GM19043 (cell line): ENCODE data around the gene OPCML.

Experiments
- ATAC-seq: cut with Tn5 transposase; IDR thresholded peaks from one replicate; pipeline ENCODE4 v1.9.1; 2021; ENCODE audit warnings: low read depth; ENCODE audit not compliant: unreplicated experiment

OPCML gene

DNA sequence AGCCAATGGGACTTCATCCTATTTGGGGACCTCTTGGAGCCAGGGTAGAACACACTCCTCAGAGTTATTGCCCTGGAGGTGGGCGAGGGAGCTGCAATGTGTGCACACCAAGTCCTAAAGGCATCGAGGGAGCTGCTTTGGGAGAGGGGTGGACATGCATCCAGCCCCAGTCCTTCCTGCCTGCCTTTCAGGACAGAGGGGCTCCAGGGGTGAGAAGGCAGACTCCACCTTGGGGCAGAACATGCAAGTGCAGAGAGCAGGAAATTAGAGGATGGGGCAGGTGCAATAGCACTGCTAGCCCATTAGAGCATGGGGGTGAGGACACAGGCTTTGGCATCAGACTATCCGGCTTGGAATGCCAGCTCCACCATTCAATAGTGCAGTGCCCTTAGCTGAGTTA is 288.5 kb downstream of the OPCML start:
- ATAC-seq: no peak

DNA sequence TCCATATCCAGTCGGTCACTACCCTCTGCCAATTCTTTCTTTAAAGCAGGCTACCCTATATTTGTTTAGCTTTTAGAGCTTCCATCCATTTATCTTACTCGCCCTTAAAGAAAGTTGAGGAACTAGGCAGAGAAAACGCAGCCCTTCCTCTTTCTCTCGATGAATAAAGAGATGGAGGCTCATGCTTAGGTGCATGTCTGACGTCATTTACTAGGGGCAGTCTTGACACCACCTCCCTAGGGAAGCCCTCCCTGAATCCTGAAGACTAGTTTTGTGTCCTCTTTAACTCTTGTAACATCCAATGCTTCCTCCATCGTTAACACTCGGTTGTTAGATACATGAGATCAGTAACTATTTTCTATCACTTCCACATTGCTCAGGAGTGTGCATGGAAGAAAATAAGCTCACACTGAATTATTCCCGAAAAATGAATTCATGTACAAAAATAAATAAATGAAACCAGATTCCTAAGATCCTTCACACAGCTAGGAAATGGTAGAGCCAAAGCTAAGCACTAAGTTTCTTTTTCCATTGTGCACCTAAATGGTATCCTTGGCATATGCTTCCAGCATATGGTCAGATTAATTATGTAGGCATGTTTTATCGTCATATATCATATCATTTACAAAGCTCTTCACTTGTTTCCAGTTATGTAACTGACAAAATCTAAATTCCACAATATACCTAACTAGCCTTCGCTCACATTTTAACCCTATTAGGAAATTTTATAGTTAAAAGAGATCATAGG is 291.2 kb downstream of the OPCML start:
- ATAC-seq: no peak

- ATAC-seq: no peak
Observed at GRCh38 chr11:133239575-133239974, 292.7 kb downstream of the OPCML start.

GRCh38 chr11:133238495-133238894 is 293.8 kb downstream of the OPCML start:
- ATAC-seq: no peak

DNA sequence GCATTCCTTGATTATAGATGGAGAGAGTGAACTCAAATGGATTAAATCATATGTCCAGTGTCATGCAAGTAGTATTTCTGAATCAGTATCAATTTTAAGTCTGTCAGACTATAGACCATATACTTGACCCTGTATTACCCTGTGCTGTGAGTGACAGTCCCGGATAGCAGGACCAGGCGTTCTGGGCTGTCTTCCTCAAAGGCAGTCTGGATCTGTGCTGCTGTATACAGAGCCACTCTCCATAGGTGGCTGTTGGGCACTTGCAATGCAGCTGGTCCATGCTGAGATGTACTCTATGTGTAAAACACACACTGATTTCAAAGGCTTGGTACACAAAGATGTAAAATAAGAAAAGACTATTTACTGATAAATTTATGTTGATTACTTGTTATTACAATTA is 294.3 kb downstream of the OPCML start:
- ATAC-seq: no peak

DNA sequence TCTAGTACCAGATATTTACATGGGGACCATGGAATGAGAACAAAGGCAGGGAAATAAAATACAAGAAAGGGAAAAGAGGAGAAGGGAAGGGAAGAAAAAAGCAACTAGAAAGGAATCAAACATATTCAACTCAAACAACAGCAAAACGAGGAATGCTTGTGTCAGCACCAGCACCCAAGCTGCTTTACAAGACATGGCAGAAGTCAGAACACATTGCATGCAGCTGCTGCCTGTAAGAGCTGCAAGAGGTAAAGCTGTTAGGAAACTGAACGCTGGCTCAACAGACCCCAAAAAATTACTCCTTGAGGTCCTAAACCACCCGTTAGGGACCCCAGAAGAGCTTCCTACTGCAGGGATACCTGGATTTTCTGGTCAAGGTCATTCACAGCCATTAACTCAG is 296.9 kb downstream of the OPCML start:
- no peak for ATAC-seq

GRCh38 chr11:133234883-133235282 is 297.4 kb downstream of the OPCML start:
- ATAC-seq: no peak

GRCh38 chr11:133232665-133233064 is 299.6 kb downstream of the OPCML start:
- ATAC-seq: no peak

DNA sequence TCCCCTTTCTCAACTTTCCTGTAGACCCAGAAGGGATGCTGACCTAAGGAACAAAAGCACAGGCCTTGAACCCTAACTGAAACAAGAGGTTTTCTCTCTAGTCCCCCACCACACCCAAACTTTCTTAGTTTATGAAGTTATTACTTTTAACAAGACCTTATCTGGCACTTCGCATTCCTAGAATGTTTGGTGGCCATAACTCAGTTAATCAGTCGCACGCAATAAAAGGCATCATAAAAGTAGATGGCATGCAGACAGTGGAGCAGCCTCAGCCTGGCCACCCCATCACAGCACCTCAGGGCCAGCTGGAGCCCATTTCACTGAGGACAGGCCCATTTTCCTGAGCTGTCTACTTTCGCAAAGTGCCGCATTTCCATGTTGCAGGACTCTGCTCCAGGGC is 301.9 kb downstream of the OPCML start:
- ATAC-seq: no peak

DNA sequence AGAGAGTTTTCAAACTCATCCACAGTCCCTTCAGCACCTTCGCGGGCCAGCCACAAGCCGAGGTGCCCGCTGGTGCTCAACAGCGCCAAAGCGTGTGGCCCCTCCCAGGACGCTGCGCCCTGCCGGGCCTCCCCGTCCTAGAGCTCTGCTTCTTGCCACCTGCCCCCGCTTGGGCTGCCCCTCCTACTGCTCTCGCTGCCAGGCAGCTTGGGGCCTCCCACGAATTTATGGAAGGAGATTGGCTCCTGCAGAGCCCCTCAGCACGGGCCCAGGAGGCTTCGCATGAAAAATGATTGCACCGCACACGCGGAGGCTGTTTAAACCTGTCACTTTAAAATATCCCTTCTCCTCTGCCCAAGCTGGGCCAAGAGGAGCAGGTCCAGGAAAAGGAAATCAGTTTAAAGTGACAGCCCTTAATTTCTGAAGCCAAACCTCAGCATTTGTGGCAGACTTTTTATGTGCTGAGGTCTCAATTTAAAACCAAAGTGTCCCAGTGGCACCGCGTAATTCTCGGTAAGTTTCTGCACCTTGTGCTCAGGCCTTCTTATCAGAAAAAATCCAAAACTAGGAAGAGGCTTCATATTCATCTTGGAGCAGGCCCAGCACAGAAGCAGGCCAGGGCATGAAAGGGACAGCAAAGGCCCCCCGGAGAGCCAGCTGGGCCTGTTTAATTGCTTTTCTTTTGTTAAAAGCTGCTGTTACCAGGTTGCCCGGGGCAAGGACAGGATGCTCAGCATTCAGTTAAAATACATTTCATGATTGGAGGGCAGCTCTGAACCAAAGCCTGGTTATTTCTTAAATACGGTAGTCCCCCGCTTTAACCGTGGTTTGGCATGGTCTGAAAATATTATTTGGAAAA is 303.6 kb downstream of the OPCML start:
- ATAC-seq: no peak

GRCh38 chr11:133227632-133228111 is 304.6 kb downstream of the OPCML start:
- no peak for ATAC-seq

GRCh38 chr11:133224271-133224670 is 308.0 kb downstream of the OPCML start:
- no peak for ATAC-seq

- no peak for ATAC-seq
Observed at GRCh38 chr11:133222425-133223330, 309.6 kb downstream of the OPCML start.

- ATAC-seq: no peak
Observed at GRCh38 chr11:133219543-133219942, 312.8 kb downstream of the OPCML start.

- no peak for ATAC-seq
Observed at GRCh38 chr11:133216813-133217212, 315.5 kb downstream of the OPCML start.

DNA sequence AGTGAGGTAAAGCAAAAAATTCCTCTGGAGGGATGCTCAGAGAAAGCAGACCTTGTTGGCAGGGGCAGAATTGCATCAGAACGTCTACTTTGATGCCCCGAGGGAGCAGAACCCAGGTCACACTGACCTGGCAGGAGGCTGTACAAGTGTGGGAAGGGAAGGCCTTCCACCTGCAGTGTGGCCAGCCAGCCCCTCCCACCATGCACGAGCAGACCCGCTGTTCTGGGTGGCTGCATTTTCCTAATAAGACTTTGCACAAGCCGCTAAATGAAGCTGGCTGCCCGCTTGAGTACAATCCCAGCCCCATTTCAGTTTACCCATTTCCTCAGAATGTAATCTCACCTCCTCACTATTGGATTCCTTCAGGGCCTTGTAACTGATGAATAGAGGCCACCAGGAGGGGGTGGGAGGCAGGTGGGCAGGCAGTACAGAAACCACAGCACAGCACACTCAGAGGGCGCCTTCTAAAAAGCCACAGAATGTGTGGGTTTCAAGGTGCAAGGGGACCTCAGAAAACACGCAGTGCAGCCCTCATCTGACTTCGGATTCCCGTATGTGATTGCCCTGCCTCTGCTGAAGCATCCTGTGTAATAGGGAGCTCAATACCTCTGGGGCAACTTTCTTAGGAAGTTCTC is 316.6 kb downstream of the OPCML start:
- ATAC-seq: no peak

- ATAC-seq: no peak
Observed at GRCh38 chr11:133214646-133215045, 317.7 kb downstream of the OPCML start.

GRCh38 chr11:133212201-133212600 is 320.1 kb downstream of the OPCML start:
- no peak for ATAC-seq

DNA sequence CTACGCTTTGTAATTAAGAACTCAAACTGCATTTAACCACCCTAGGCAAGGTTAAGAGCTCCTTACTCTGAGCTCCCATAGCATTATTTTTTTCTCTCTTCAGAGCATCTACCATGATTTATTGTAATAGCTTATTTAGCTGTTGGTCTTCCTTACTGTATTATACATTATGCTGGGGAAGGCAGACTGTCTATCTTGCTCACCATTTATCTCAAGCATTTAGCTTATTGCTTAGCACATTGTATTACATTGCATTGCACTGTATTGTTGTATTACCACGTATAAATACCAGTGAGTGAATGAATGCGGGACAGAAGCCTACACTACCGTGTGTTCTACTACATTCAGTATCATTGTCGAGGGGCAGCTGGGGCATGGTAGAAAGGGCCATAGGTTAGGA is 324.3 kb downstream of the OPCML start:
- ATAC-seq: no peak

GRCh38 chr11:133206313-133207005 is 325.8 kb downstream of the OPCML start:
- no peak for ATAC-seq
